ENCODE results near the gene AP5S1. TPM values are rescaled to one million over a fixed set of nuclear protein-coding genes. Genes with fewer than 3 reads are reported as not detected.
A peak's percentile ranks its signal among the peaks of the same experiment; 100 is the strongest.

Gene AP5S1
- total and polyA plus RNA-seq, 2 of the 13 experiments (the other 11 are each of a cell fraction or from before 2014, with no cell fraction given) = 7.9 to 23.2 TPM

- no peak for TF ChIP-seq ZNF713 (CRISPR knock-in tag; IDR thresholded peaks at IDR 0.05)
- TF ChIP-seq PCBP2 (optimal IDR thresholded peaks at IDR 0.05; ENCODE audit: low read depth, low read length, poor library complexity, severe bottlenecking) = no peak
- TF ChIP-seq KMT2B (CRISPR knock-in tag; IDR thresholded peaks at IDR 0.05) = no peak
- TF ChIP-seq, protein P1, sequence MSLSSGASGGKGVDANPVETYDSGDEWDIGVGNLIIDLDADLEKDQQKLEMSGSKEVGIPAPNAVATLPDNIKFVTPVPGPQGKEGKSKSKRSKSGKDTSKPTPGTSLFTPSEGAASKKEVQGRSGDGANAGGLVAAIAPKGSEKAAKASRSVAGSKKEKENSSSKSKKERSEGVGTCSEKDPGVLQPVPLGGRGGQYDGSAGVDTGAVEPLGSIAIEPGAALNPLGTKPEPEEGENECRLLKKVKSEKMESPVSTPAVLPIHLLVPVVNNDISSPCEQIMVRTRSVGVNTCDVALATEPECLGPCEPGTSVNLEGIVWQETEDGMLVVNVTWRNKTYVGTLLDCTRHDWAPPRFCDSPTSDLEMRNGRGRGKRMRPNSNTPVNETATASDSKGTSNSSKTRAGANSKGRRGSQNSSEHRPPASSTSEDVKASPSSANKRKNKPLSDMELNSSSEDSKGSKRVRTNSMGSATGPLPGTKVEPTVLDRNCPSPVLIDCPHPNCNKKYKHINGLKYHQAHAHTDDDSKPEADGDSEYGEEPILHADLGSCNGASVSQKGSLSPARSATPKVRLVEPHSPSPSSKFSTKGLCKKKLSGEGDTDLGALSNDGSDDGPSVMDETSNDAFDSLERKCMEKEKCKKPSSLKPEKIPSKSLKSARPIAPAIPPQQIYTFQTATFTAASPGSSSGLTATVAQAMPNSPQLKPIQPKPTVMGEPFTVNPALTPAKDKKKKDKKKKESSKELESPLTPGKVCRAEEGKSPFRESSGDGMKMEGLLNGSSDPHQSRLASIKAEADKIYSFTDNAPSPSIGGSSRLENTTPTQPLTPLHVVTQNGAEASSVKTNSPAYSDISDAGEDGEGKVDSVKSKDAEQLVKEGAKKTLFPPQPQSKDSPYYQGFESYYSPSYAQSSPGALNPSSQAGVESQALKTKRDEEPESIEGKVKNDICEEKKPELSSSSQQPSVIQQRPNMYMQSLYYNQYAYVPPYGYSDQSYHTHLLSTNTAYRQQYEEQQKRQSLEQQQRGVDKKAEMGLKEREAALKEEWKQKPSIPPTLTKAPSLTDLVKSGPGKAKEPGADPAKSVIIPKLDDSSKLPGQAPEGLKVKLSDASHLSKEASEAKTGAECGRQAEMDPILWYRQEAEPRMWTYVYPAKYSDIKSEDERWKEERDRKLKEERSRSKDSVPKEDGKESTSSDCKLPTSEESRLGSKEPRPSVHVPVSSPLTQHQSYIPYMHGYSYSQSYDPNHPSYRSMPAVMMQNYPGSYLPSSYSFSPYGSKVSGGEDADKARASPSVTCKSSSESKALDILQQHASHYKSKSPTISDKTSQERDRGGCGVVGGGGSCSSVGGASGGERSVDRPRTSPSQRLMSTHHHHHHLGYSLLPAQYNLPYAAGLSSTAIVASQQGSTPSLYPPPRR (CRISPR knock-in tag; IDR thresholded peaks at IDR 0.05; ENCODE audit: borderline replicate concordance) = no peak
- peak; percentile 57 for TF ChIP-seq ZFX (CRISPR knock-in tag; IDR thresholded peaks at IDR 0.05; ENCODE audit: low read depth)
- TF ChIP-seq TP53 (CRISPR knock-in tag; conservative IDR thresholded peaks at IDR 0.05) = no peak
- TF ChIP-seq, protein P2, sequence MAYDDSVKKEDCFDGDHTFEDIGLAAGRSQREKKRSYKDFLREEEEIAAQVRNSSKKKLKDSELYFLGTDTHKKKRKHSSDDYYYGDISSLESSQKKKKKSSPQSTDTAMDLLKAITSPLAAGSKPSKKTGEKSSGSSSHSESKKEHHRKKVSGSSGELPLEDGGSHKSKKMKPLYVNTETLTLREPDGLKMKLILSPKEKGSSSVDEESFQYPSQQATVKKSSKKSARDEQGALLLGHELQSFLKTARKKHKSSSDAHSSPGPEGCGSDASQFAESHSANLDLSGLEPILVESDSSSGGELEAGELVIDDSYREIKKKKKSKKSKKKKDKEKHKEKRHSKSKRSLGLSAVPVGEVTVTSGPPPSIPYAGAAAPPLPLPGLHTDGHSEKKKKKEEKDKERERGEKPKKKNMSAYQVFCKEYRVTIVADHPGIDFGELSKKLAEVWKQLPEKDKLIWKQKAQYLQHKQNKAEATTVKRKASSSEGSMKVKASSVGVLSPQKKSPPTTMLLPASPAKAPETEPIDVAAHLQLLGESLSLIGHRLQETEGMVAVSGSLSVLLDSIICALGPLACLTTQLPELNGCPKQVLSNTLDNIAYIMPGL (CRISPR knock-in tag; IDR thresholded peaks at IDR 0.05; ENCODE audit: borderline replicate concordance in 1 of 2, low read depth in 1 of 2) = peak in 1 of 2 experiments; percentile 43; a peak in 1 of 4 replicates
- peak; percentile 80 for TF ChIP-seq CREB1 (IDR thresholded peaks at IDR 0.05)
- no peak for TF ChIP-seq CREB1 (CRISPR knock-in tag; IDR thresholded peaks at IDR 0.05)
- TF ChIP-seq, protein P3, sequence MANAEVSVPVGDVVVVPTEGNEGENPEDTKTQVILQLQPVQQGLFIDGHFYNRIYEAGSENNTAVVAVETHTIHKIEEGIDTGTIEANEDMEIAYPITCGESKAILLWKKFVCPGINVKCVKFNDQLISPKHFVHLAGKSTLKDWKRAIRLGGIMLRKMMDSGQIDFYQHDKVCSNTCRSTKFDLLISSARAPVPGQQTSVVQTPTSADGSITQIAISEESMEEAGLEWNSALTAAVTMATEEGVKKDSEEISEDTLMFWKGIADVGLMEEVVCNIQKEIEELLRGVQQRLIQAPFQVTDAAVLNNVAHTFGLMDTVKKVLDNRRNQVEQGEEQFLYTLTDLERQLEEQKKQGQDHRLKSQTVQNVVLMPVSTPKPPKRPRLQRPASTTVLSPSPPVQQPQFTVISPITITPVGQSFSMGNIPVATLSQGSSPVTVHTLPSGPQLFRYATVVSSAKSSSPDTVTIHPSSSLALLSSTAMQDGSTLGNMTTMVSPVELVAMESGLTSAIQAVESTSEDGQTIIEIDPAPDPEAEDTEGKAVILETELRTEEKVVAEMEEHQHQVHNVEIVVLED (CRISPR knock-in tag; IDR thresholded peaks at IDR 0.05; ENCODE audit: borderline replicate concordance) = no peak
- no peak for TF ChIP-seq HNRNPH1 (optimal IDR thresholded peaks at IDR 0.05; ENCODE audit: low read depth, low read length)
- no peak for TF ChIP-seq ARHGAP35 (CRISPR knock-in tag; IDR thresholded peaks at IDR 0.05; ENCODE audit: borderline replicate concordance)
- TF ChIP-seq CHCHD3 (CRISPR knock-in tag; IDR thresholded peaks at IDR 0.05) = no peak
Observed at GRCh38 chr20:3843490-3843889, 23.1 kb downstream of the AP5S1 start (continued).

Data from HepG2 (cell line).